HG03097 (cell line): Measurements from ENCODE around the gene RABGAP1.
A peak's percentile ranks its signal among the peaks of the same experiment; 100 is the strongest.

Source experiments
- ATAC-seq: cut with Tn5 transposase; IDR thresholded peaks from one replicate; pipeline ENCODE4 v1.9.1; 2021; ENCODE audit not compliant: unreplicated experiment, low FRiP score

The RABGAP1 gene

GRCh38 chr9:123003466-123003865, 62.6 kb downstream of the RABGAP1 start:
- ATAC-seq, result no peak

- ATAC-seq, result no peak
Observed at GRCh38 chr9:123005964-123006363, 65.1 kb downstream of the RABGAP1 start.

- ATAC-seq, result no peak
Observed at GRCh38 chr9:123007269-123007668, 66.4 kb downstream of the RABGAP1 start.

- no peak for ATAC-seq
Observed at GRCh38 chr9:123008909-123009308, 68.1 kb downstream of the RABGAP1 start.

- no peak for ATAC-seq
Observed at GRCh38 chr9:123011380-123011779, 70.6 kb downstream of the RABGAP1 start.

- ATAC-seq, result no peak
Observed at GRCh38 chr9:123011878-123012528, 71.2 kb downstream of the RABGAP1 start.

- ATAC-seq, result no peak
Observed at GRCh38 chr9:123016631-123017030, 75.8 kb downstream of the RABGAP1 start.

GRCh38 chr9:123020796-123021195, 80.0 kb downstream of the RABGAP1 start:
- no peak for ATAC-seq

GRCh38 chr9:123026425-123026824, 85.6 kb downstream of the RABGAP1 start:
- no peak for ATAC-seq

GRCh38 chr9:123027517-123027916, 86.7 kb downstream of the RABGAP1 start:
- no peak for ATAC-seq

- no peak for ATAC-seq
Observed at GRCh38 chr9:123028136-123028535, 87.3 kb downstream of the RABGAP1 start.

GRCh38 chr9:123028973-123029372, 88.2 kb downstream of the RABGAP1 start:
- no peak for ATAC-seq

GRCh38 chr9:123031963-123032362, 91.1 kb downstream of the RABGAP1 start:
- ATAC-seq, result no peak

- no peak for ATAC-seq
Observed at GRCh38 chr9:123033352-123033751, 92.5 kb downstream of the RABGAP1 start, which contains the start of gene GPR21. GPR21 (plus strand) TSS chr9:123033667; CDS start chr9:123034567, 900 bp downstream.

- peak; percentile 69 for ATAC-seq
Observed at GRCh38 chr9:123033864-123034601, 93.2 kb downstream of the RABGAP1 start.

- ATAC-seq, result no peak
Observed at GRCh38 chr9:123034881-123035510, 94.2 kb downstream of the RABGAP1 start.

GRCh38 chr9:123035791-123036190, 95.0 kb downstream of the RABGAP1 start:
- ATAC-seq, result no peak

GRCh38 chr9:123036893-123037545, 96.2 kb downstream of the RABGAP1 start:
- ATAC-seq, result no peak

- no peak for ATAC-seq
Observed at GRCh38 chr9:123039617-123040219, 98.9 kb downstream of the RABGAP1 start.

GRCh38 chr9:123040801-123041200, 100.0 kb downstream of the RABGAP1 start:
- no peak for ATAC-seq

- ATAC-seq, result no peak
Observed at GRCh38 chr9:123041489-123041888, 100.7 kb downstream of the RABGAP1 start.
